H1 (cell line): Measurements from ENCODE around the gene GLG1. TPM values are rescaled to one million over a fixed set of nuclear protein-coding genes. Genes with fewer than 3 reads are reported as not detected.
"Not testable (repeated sequence)": the region's sequence is repeated elsewhere in the genome, so short reads cannot be mapped to it uniquely, and the experiment has no call there.

Source experiments
- CTCF ChIA-PET: fragments of 300-600 bp; sonication (Branson Sonifier 250); formaldehyde crosslinking; loops from one replicate; lab custom pipeline; 2021; ENCODE audit not compliant: partially characterized antibody; lab: Charles Lee
- POLR2A ChIA-PET: fragments of 300-600 bp; sonication (Branson Sonifier 250); formaldehyde crosslinking; loops from one replicate; lab custom pipeline; 2021; ENCODE audit warnings: inconsistent platforms; ENCODE audit not compliant: partially characterized antibody; lab: Charles Lee
- DNase-seq, 2 experiments: peaks; one replicate each; pipeline versions ENCODE4 v3.0.0 to v3.0.0-alpha.2; 2010 to 2022; ENCODE audit warnings: low spot score in 2 of 2, low read depth in 1 of 2, mixed read lengths in 1 of 2
- FAIRE-seq: peaks from 2 replicates; lab custom pipeline; 2011; peaks lifted over from hg19 to GRCh38; lab: Jason Lieb, UNC
- H2AFZ ChIP-seq: 2 replicates; pipeline ENCODE4 v1.8.1; 2012; ENCODE audit warnings: low read length, inconsistent platforms
- H2AK5ac ChIP-seq: 2 replicates; pipeline ENCODE4 v1.6.1; 2013; ENCODE audit warnings: low read depth, low read length
- H2BK120ac ChIP-seq: replicated peaks from 2 replicates; pipeline ENCODE3; 2013; ENCODE audit warnings: low read depth, low read length, inconsistent platforms
- H2BK12ac ChIP-seq: 2 replicates; pipeline ENCODE4 v1.6.1; 2013; ENCODE audit warnings: low read depth, low read length
- H2BK15ac ChIP-seq: 2 replicates; pipeline ENCODE4 v1.6.1; 2013; ENCODE audit warnings: low read length
- H2BK20ac ChIP-seq: 2 replicates; pipeline ENCODE4 v1.6.1; 2013; ENCODE audit warnings: low read length
- H2BK5ac ChIP-seq: 2 replicates; pipeline ENCODE4 v1.6.1; 2013; ENCODE audit warnings: low read depth, low read length
- H3K14ac ChIP-seq: 2 replicates; pipeline ENCODE4 v1.6.1; 2013; ENCODE audit warnings: inconsistent platforms; ENCODE audit not compliant: insufficient read length
- H3K18ac ChIP-seq: 2 replicates; pipeline ENCODE4 v1.6.1; 2013; ENCODE audit warnings: low read length; ENCODE audit errors: extremely low read depth
- H3K23ac ChIP-seq: 2 replicates; pipeline ENCODE4 v1.6.1; 2013; ENCODE audit warnings: inconsistent platforms; ENCODE audit not compliant: insufficient read length
- H3K23me2 ChIP-seq: 2 replicates; pipeline ENCODE4 v1.6.1; 2013; ENCODE audit warnings: low read depth, low read length
- H3K27ac ChIP-seq: 2 replicates; pipeline ENCODE4 v1.6.1; 2011; ENCODE audit warnings: low read depth, low read length, inconsistent platforms
- H3K27me3 ChIP-seq, 4 experiments: replicated peaks in 1 of 4; 1 replicate in 1 of 4; 2 replicates in 3 of 4; pipeline versions ENCODE4 v1.6.1 to v1.8.1; 2011 to 2013; ENCODE audit warnings: low read length in 3 of 4, mild to moderate bottlenecking in 3 of 4, inconsistent platforms in 2 of 4, mixed read lengths in 2 of 4, moderate library complexity in 1 of 4; ENCODE audit not compliant: control insufficient read depth in 3 of 4, insufficient read depth in 3 of 4; ENCODE audit errors: extremely low read depth in 1 of 4
- H3K36me3 ChIP-seq, 4 experiments: 2 replicates each; pipeline versions ENCODE4 v1.6.1 to v1.8.1; 2011 to 2013; ENCODE audit warnings: mild to moderate bottlenecking in 4 of 4, low read length in 3 of 4, moderate library complexity in 2 of 4, control low read depth in 1 of 4, inconsistent platforms in 1 of 4; ENCODE audit not compliant: insufficient read depth in 4 of 4, control insufficient read depth in 2 of 4
- H3K4ac ChIP-seq: replicated peaks from 2 replicates; pipeline ENCODE3; 2013; ENCODE audit warnings: low read length, low read depth, mixed read lengths, inconsistent platforms; ENCODE audit not compliant: insufficient read length
- H3K4me1 ChIP-seq, 4 experiments: replicated peaks in 1 of 4; 1 replicate in 1 of 4; 2 replicates in 3 of 4; pipeline versions ENCODE4 v1.6.1 to v1.8.1; 2011 to 2013; ENCODE audit warnings: low read length in 3 of 4, inconsistent platforms in 2 of 4, mixed read lengths in 1 of 4; ENCODE audit not compliant: insufficient read depth in 4 of 4, control insufficient read depth in 3 of 4
- H3K4me2 ChIP-seq, 2 experiments: 2 replicates each; pipeline versions ENCODE4 v1.6.1 to v1.8.1; 2011 to 2013; ENCODE audit warnings: low read depth in 2 of 2, low read length in 2 of 2, control low read depth in 1 of 2, inconsistent platforms in 1 of 2, mild to moderate bottlenecking in 1 of 2; ENCODE audit not compliant: insufficient read depth in 1 of 2
- H3K4me3 ChIP-seq, 4 experiments: fragments of 200-600, 300-600 bp in 1 of 4; sonication (generic), shearing (Covaris generic), sonication (Bioruptor Twin) in 1 of 4; 2 replicates each; pipeline versions ENCODE4 v1.5.1 to v1.8.1; 2011 to 2016; ENCODE audit warnings: low read length in 4 of 4, low read depth in 3 of 4, control low read depth in 2 of 4, inconsistent platforms in 2 of 4, mild to moderate bottlenecking in 2 of 4, mixed read lengths in 1 of 4, moderate library complexity in 1 of 4; ENCODE audit not compliant: insufficient read depth in 2 of 4; ENCODE audit errors: extremely low read depth in 1 of 4
- H3K56ac ChIP-seq: replicated peaks from 2 replicates; pipeline ENCODE3; 2013; ENCODE audit warnings: low read depth, mild to moderate bottlenecking, mixed read lengths, low read length, inconsistent platforms; ENCODE audit not compliant: insufficient read length
- H3K79me1 ChIP-seq: 2 replicates; pipeline ENCODE4 v1.6.1; 2013; ENCODE audit warnings: low read depth, low read length, control low read depth
- H3K79me2 ChIP-seq, 2 experiments: 2 replicates each; pipeline versions ENCODE4 v1.6.1 to v1.8.1; 2012 to 2013; ENCODE audit warnings: low read length in 2 of 2, mild to moderate bottlenecking in 2 of 2, inconsistent platforms in 1 of 2; ENCODE audit not compliant: insufficient read depth in 2 of 2, control insufficient read depth in 1 of 2
- H3K9ac ChIP-seq, 4 experiments: replicated peaks in 1 of 4; 1 replicate in 1 of 4; 2 replicates in 3 of 4; pipeline versions ENCODE4 v1.6.1 to v1.8.1; 2011 to 2013; ENCODE audit warnings: low read depth in 3 of 4, low read length in 3 of 4, control low read depth in 2 of 4, mild to moderate bottlenecking in 2 of 4, moderate library complexity in 2 of 4, inconsistent platforms in 1 of 4; ENCODE audit errors: extremely low read depth in 1 of 4
- H3K9me3 ChIP-seq, 2 experiments: 2 replicates each; pipeline versions ENCODE4 v1.6.1 to v1.8.1; 2012 to 2013; ENCODE audit warnings: mild to moderate bottlenecking in 2 of 2, moderate library complexity in 2 of 2, control low read depth in 1 of 2, inconsistent platforms in 1 of 2, low read depth in 1 of 2, low read length in 1 of 2, mixed read lengths in 1 of 2; ENCODE audit not compliant: insufficient read depth in 2 of 2
- H4K20me1 ChIP-seq, 2 experiments: replicated peaks in 1 of 2; 2 replicates each; pipeline versions ENCODE3 to v1.8.1; 2011 to 2013; ENCODE audit warnings: inconsistent platforms in 2 of 2, low read length in 2 of 2, mild to moderate bottlenecking in 1 of 2; ENCODE audit not compliant: insufficient read depth in 2 of 2, control insufficient read depth in 1 of 2
- H4K5ac ChIP-seq: 2 replicates; pipeline ENCODE4 v1.6.1; 2013; ENCODE audit warnings: low read length, low read depth, mixed read lengths, inconsistent platforms; ENCODE audit not compliant: insufficient read length
- H4K8ac ChIP-seq: 2 replicates; pipeline ENCODE4 v1.8.0; 2013; ENCODE audit warnings: mild to moderate bottlenecking, moderate library complexity, low read length, inconsistent platforms; ENCODE audit not compliant: insufficient read depth; ENCODE audit errors: extremely low read depth
- H4K91ac ChIP-seq: replicated peaks from 2 replicates; pipeline ENCODE3; 2013; ENCODE audit warnings: low read length, mixed read lengths, inconsistent platforms; ENCODE audit not compliant: insufficient read length
- WGBS, 2 experiments: shearing (Covaris generic) in 1 of 2; methylation state at CpG; one replicate each; pipeline versions ENCODE4 v1.1.6 to v1.1.7; 2013 to 2015; ENCODE audit warnings: low lambda C conversion rate in 2 of 2, mixed read lengths in 2 of 2, inconsistent platforms in 1 of 2, low coverage in 1 of 2, missing lambda C conversion rate in 1 of 2; ENCODE audit not compliant: insufficient replicate concordance in 2 of 2, insufficient coverage in 1 of 2, insufficient read length in 1 of 2; ENCODE audit errors: extremely low coverage in 1 of 2, missing lambda C conversion rate in 1 of 2; 5-methylcytosine and 5-hydroxymethylcytosine counted together
- polyA plus RNA-seq, 7 experiments: library from polyadenylated mRNA; depleted of rRNA in 3 of 7; stranded (reverse) in 5 of 7; unstranded in 2 of 7; fragments of >200 nt in 5 of 7; fragments of 200-250 nt in 2 of 7; gene quantifications; 1 replicate in 5 of 7; 2 replicates in 1 of 7; 4 replicates in 1 of 7; pipeline versions ENCODE4 v1.2.1 to v1.2.3, GENCODE V29; 2011 to 2013; ENCODE audit warnings: missing spikeins in 2 of 7, mixed read lengths in 2 of 7
- total RNA-seq: library from RNA; stranded (reverse); fragmentation: NEBNext Ultra II Directional; extraction: Animal tissue kit (Norgen Biotek cat#: 25700); gene quantifications from 2 replicates; pipeline ENCODE4 v1.2.1, GENCODE V29; 2021

Gene GLG1
- total and polyA plus RNA-seq, 2 of the 8 experiments (the other 6 are each of a cell fraction or from before 2014, with no cell fraction given), result 53.4 to 139 TPM

DNA sequence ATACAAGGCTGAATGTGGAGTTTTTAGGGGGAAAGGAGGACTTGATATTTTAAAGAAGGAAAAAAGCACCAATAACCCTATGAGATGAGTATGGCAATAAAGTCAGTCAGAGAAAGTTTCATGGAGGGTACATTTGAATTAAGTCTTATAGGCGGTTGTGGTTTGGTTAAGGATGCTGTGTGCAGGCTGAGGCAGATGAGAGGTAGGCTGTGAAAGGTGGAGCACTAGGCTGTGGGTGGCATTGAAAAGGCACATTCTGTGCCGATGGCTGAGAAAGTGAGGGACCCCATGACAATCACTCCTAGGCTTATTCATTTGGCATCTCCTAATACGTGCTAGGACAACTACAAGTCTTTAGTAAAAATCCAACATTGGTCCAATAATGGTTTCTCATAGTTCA is 68.1 kb downstream of the GLG1 start:
- H2AFZ ChIP-seq, H2BK120ac ChIP-seq, H3K23me2 ChIP-seq, H3K27me3 ChIP-seq, H2AK5ac ChIP-seq, H3K23ac ChIP-seq, H3K4me1 ChIP-seq, H2BK20ac ChIP-seq, H3K79me2 ChIP-seq, H3K4me2 ChIP-seq, H3K4ac ChIP-seq, POLR2A ChIA-PET, H3K79me1 ChIP-seq, H3K14ac ChIP-seq, H3K9ac ChIP-seq, H3K18ac ChIP-seq, H3K9me3 ChIP-seq, H4K20me1 ChIP-seq, H4K91ac ChIP-seq, FAIRE-seq, H4K8ac ChIP-seq, H2BK12ac ChIP-seq, H2BK15ac ChIP-seq, H3K56ac ChIP-seq, CTCF ChIA-PET, H3K36me3 ChIP-seq, H3K4me3 ChIP-seq, H2BK5ac ChIP-seq, DNase-seq, H4K5ac ChIP-seq, H3K27ac ChIP-seq: not testable (repeated sequence)
- WGBS, 2 experiments, result 89% methylated on average over 1 of the region's 3 CpGs; no CpG with 5 or more reads in 1 of the 2 experiments

DNA sequence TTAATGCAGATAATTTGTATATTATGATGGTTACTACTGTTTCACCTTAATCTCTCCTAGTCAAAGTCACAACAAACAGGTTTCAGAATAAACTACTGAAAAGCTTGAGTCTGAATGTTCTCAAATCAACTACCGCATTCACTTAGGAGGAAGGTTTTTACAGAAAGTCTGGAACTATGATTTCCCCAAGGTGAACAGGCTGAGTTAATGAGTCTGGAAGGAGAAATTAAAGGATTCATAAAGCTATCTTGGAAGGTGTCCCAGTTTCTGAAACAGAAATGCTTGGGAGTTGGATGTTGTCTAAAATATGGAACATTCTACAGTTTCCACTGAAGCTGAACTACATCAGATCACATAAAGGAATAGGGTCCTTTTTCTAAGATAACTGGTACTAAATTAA is 69.2 kb downstream of the GLG1 start:
- H3K4me2 ChIP-seq, H3K9ac ChIP-seq, H2BK20ac ChIP-seq, H2AFZ ChIP-seq, H3K4ac ChIP-seq, H4K91ac ChIP-seq, H3K56ac ChIP-seq, H3K18ac ChIP-seq, H3K27ac ChIP-seq, H3K79me1 ChIP-seq, FAIRE-seq, H4K8ac ChIP-seq, H3K36me3 ChIP-seq, H3K23ac ChIP-seq, H2BK5ac ChIP-seq, H3K9me3 ChIP-seq, H3K4me3 ChIP-seq, H3K79me2 ChIP-seq, H3K4me1 ChIP-seq, H2BK120ac ChIP-seq, H3K23me2 ChIP-seq, CTCF ChIA-PET, H4K5ac ChIP-seq, H2BK12ac ChIP-seq, H2BK15ac ChIP-seq, H3K27me3 ChIP-seq, H4K20me1 ChIP-seq, H3K14ac ChIP-seq, H2AK5ac ChIP-seq, POLR2A ChIA-PET, DNase-seq: not testable (repeated sequence)
- WGBS, 2 experiments, result 92% methylated on average over 1 of the region's 1 CpG; no CpG with 5 or more reads in 1 of the 2 experiments
